ENCODE measurements around the gene SEC24C. TPM values are rescaled to one million over a fixed set of nuclear protein-coding genes. Genes with fewer than 3 reads are reported as not detected.
"Not testable (repeated sequence)": the region's sequence is repeated elsewhere in the genome, so short reads cannot be mapped to it uniquely, and the experiment has no call there.

Gene SEC24C
- polyA plus RNA-seq, 3 donors, result 64.5 to 70.6 (median 67.7) TPM

GRCh38 chr10:73731588-73732375 is 12.4 kb upstream of the SEC24C start:
- DNase-seq (ENCODE audit: low read depth in 3 of 3, low spot score in 2 of 3), result no peak

GRCh38 chr10:73732426-73732825 is 11.7 kb upstream of the SEC24C start:
- no peak for DNase-seq (ENCODE audit: low read depth in 3 of 3, low spot score in 2 of 3)

- DNase-seq (ENCODE audit: low read depth in 3 of 3, low spot score in 2 of 3), result no peak
These were observed 11.1 kb upstream of the SEC24C start for GRCh38 chr10:73732931-73733623.

GRCh38 chr10:73734028-73734720 is 10.0 kb upstream of the SEC24C start:
- DNase-seq (ENCODE audit: low read depth in 3 of 3, low spot score in 2 of 3), result no peak

- no peak for DNase-seq (ENCODE audit: low read depth in 3 of 3, low spot score in 2 of 3)
These were observed 9.3 kb upstream of the SEC24C start for GRCh38 chr10:73734796-73735305.

- DNase-seq (ENCODE audit: low read depth in 3 of 3, low spot score in 2 of 3), result not testable (repeated sequence)
These were observed 3.5 kb upstream of the SEC24C start for GRCh38 chr10:73740501-73741254.

- no peak for DNase-seq (ENCODE audit: low read depth in 3 of 3, low spot score in 2 of 3)
These were observed 1.8 kb upstream of the SEC24C start for GRCh38 chr10:73742454-73742734.

- DNase-seq (ENCODE audit: low read depth in 3 of 3, low spot score in 2 of 3), result no peak
These were observed 756 bp upstream of the SEC24C start for GRCh38 chr10:73743327-73743904.

GRCh38 chr10:73744664-73744975 is 448 bp downstream of the SEC24C start:
- peak in 2 of 3 donors; percentile 63 to 68 for DNase-seq (ENCODE audit: low read depth in 3 of 3, low spot score in 2 of 3)

- no peak for DNase-seq (ENCODE audit: low read depth in 3 of 3, low spot score in 2 of 3)
These were observed 2.5 kb downstream of the SEC24C start for GRCh38 chr10:73746721-73747120.

- DNase-seq (ENCODE audit: low read depth in 3 of 3, low spot score in 2 of 3), result no peak
These were observed 6.6 kb downstream of the SEC24C start for GRCh38 chr10:73750819-73751218.

- no peak for DNase-seq (ENCODE audit: low read depth in 3 of 3, low spot score in 2 of 3)
These were observed 12.0 kb downstream of the SEC24C start for GRCh38 chr10:73756183-73756582.

GRCh38 chr10:73758704-73759511 is 14.7 kb downstream of the SEC24C start:
- no peak for DNase-seq (ENCODE audit: low read depth in 3 of 3, low spot score in 2 of 3)

GRCh38 chr10:73759512-73760115 is 15.4 kb downstream of the SEC24C start:
- no peak for DNase-seq (ENCODE audit: low read depth in 3 of 3, low spot score in 2 of 3)

GRCh38 chr10:73761781-73762180 is 17.6 kb downstream of the SEC24C start:
- DNase-seq (ENCODE audit: low read depth in 3 of 3, low spot score in 2 of 3), result no peak

GRCh38 chr10:73762915-73763314 is 18.7 kb downstream of the SEC24C start:
- DNase-seq (ENCODE audit: low read depth in 3 of 3, low spot score in 2 of 3), result no peak

- no peak for DNase-seq (ENCODE audit: low read depth in 3 of 3, low spot score in 2 of 3)
These were observed 19.2 kb downstream of the SEC24C start for GRCh38 chr10:73763343-73763742.

- no peak for DNase-seq (ENCODE audit: low read depth in 3 of 3, low spot score in 2 of 3)
These were observed 20.9 kb downstream of the SEC24C start for GRCh38 chr10:73765066-73765465.

- DNase-seq (ENCODE audit: low read depth in 3 of 3, low spot score in 2 of 3), result no peak
These were observed 24.7 kb downstream of the SEC24C start for GRCh38 chr10:73768881-73769280.
